Natural killer cell (primary cell): ENCODE measurements around the gene EIPR1. TPM values are rescaled to one million over a fixed set of nuclear protein-coding genes. Genes with fewer than 3 reads are reported as not detected.

Experiments
- ATAC-seq, 3 donors: fragments of 150-1000 bp in 2 of 3; fragments of 200-7000 bp in 1 of 3; cut with Tn5 transposase; 1 replicate in 1 of 3; 2 replicates in 2 of 3; pipeline ENCODE4 v1.10.0; 2021; ENCODE audit warnings: mild to moderate bottlenecking in 2 of 3, moderate library complexity in 2 of 3
- DNase-seq, 2 donors: peaks; one replicate each; pipeline versions ENCODE4 v3.0.0 to v3.0.0-alpha.2; 2013 to 2021; ENCODE audit warnings: mixed read lengths in 1 of 2
- H3K27ac ChIP-seq: one replicate; pipeline ENCODE4 v1.5.1; 2013; ENCODE audit warnings: mild to moderate bottlenecking, low read length
- H3K27me3 ChIP-seq: one replicate; pipeline ENCODE4 v1.6.1; 2013; ENCODE audit warnings: low read length; ENCODE audit not compliant: control insufficient read depth, insufficient read depth
- H3K36me3 ChIP-seq: one replicate; pipeline ENCODE4 v1.6.1; 2013; ENCODE audit warnings: low read length; ENCODE audit not compliant: control insufficient read depth, insufficient read depth
- H3K4me1 ChIP-seq: one replicate; pipeline ENCODE4 v1.6.1; 2013; ENCODE audit warnings: low read length; ENCODE audit not compliant: control insufficient read depth, insufficient read depth
- H3K4me3 ChIP-seq: one replicate; pipeline ENCODE4 v1.5.1; 2013; ENCODE audit warnings: low read length
- H3K9me3 ChIP-seq: one replicate; pipeline ENCODE4 v1.6.1; 2013; ENCODE audit warnings: low read length; ENCODE audit not compliant: control insufficient read depth, insufficient read depth
- H3K27ac Mint-ChIP-seq, 2 donors: one replicate each; pipeline ENCODE4 v1.8.0; 2022; ENCODE audit warnings: mild to moderate bottlenecking in 2 of 2, mixed read lengths in 2 of 2, moderate library complexity in 1 of 2
- H3K27me3 Mint-ChIP-seq, 2 donors: one replicate each; pipeline ENCODE4 v1.8.0; 2022; ENCODE audit warnings: low read depth in 2 of 2, mixed read lengths in 2 of 2
- H3K36me3 Mint-ChIP-seq: one replicate; pipeline ENCODE4 v1.8.0; 2022; ENCODE audit warnings: mixed read lengths
- H3K4me1 Mint-ChIP-seq, 2 donors: one replicate each; pipeline ENCODE4 v1.8.0; 2022; ENCODE audit warnings: mixed read lengths in 2 of 2
- H3K4me3 Mint-ChIP-seq: one replicate; pipeline ENCODE4 v1.8.0; 2022; ENCODE audit warnings: mild to moderate bottlenecking, moderate library complexity, mixed read lengths
- H3K9me3 Mint-ChIP-seq, 2 donors: one replicate each; pipeline ENCODE4 v1.8.0; 2022; ENCODE audit warnings: mixed read lengths in 2 of 2
- WGBS: methylation state at CpG from one replicate; pipeline ENCODE4 v1.1.7; 2013; ENCODE audit warnings: missing lambda C conversion rate; ENCODE audit not compliant: insufficient coverage; 5-methylcytosine and 5-hydroxymethylcytosine counted together
- intact Hi-C: fragments of 100-400 bp; cut with micrococcal nuclease; formaldehyde crosslinking; loops from one replicate; pipeline ENCODE4 v1.14.2; 2022
- total RNA-seq, 4 donors: library from RNA; stranded (reverse); fragments of 120-200 nt in 1 of 4; gene quantifications; one replicate each; pipeline versions ENCODE4 v1.2.3 to v1.2.4, GENCODE V29; 2013 to 2022
- TF ChIP-seq, protein P1 (sequence below): fragments of 200-600 bp; IDR thresholded peaks from one replicate; pipeline ENCODE4 v1.8.0; 2022; ENCODE audit warnings: antibody characterized with exemption

The EIPR1 gene
- total RNA-seq, 3 donors from 2014 or later (not counting 1 experiment from before 2014, with no cell fraction given) = 26.8 to 28.8 (median 27.9) TPM

DNA sequence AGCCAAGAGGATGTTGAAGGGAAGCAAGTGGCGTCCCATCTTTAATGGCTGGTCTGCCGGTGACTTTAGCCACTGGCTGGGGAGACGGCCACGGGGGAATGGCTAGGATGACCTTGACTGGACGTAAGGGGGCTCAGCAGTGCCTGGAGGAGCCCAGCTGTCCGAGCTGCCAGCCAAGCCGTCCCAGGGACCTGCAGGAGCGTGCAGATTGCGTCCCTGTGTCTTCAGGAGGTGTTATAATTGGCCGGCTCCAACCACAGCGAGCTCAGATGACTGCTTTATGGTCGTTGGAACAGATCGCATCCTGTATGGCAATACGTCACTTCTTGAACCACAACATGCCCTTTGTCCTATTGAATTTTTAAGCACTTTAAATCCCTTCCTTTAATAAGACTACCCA is 204.6 kb downstream of the EIPR1 start:
- no peak overlapping the region for H3K27ac ChIP-seq
- TF ChIP-seq, protein P1, sequence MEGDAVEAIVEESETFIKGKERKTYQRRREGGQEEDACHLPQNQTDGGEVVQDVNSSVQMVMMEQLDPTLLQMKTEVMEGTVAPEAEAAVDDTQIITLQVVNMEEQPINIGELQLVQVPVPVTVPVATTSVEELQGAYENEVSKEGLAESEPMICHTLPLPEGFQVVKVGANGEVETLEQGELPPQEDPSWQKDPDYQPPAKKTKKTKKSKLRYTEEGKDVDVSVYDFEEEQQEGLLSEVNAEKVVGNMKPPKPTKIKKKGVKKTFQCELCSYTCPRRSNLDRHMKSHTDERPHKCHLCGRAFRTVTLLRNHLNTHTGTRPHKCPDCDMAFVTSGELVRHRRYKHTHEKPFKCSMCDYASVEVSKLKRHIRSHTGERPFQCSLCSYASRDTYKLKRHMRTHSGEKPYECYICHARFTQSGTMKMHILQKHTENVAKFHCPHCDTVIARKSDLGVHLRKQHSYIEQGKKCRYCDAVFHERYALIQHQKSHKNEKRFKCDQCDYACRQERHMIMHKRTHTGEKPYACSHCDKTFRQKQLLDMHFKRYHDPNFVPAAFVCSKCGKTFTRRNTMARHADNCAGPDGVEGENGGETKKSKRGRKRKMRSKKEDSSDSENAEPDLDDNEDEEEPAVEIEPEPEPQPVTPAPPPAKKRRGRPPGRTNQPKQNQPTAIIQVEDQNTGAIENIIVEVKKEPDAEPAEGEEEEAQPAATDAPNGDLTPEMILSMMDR = no peak
- no peak overlapping the region for H3K4me3 ChIP-seq
- Mint-ChIP-seq H3K4me1 (peaks cover 0 to 5% of the 10 kb centered on the region in 2 donors), H3K9me3 (no peaks in the 10 kb centered on the region), H3K27ac (no peak overlapping the region), H3K4me3 (no peak overlapping the region), H3K36me3 (no peaks in the 10 kb centered on the region), H3K27me3 (no peaks in the 10 kb centered on the region)
- WGBS = 98% methylated on average over 14 of the region's 14 CpGs
- ATAC-seq (no peak), DNase-seq (no peak)
- peaks cover 8% of the 10 kb centered on the region for H3K36me3 ChIP-seq
- H3K27me3 ChIP-seq = no peaks in the 10 kb centered on the region
- H3K9me3 ChIP-seq = no peaks in the 10 kb centered on the region
- intact Hi-C loops = no loop called here
- no peaks in the 10 kb centered on the region for H3K4me1 ChIP-seq

DNA sequence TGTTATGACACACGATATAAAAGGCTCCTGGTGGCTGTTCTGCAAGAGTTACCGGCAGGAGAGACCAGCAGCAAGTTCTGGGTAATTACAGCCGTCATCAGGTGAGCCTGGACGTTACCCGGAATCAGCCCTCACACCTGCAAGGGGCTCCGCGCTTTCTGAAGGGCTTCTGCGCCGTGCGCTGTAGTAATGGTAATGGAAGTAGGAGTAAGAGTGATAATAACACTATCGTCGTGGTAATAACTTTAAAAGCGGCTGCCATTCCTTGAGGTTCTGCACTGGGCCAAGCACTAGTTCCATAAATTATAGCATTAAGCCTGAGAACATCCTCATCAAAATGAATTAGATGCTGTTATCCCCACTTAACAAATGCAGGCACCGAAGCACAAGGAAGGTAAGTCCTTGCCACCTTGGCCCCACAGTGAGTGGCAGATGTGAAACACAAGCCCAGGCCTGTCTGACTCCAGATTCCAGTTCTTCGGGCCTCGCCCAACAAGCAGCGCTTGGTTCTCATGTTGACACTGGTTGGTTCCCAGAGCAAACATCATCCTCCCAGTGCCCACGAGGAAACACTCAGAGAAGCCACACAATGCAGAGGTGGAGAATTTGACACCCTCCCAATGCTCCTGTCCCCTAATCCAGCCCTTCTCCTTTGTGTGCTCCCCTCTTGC is 205.2 kb downstream of the EIPR1 start:
- WGBS = 94% methylated on average over 18 of the region's 18 CpGs

GRCh38 chr2:3171564-3172264 is 205.9 kb downstream of the EIPR1 start:
- ATAC-seq = no peak
- Histone ChIP-seq H3K4me3 (no peak overlapping the region), H3K36me3 (peaks cover 8% of the 10 kb centered on the region), H3K9me3 (no peaks in the 10 kb centered on the region), H3K4me1 (no peaks in the 10 kb centered on the region), H3K27me3 (no peaks in the 10 kb centered on the region), H3K27ac (no peak overlapping the region)
- Mint-ChIP-seq H3K4me3 (no peak overlapping the region), H3K27ac (no peak overlapping the region), H3K4me1 (peaks cover 0 to 5% of the 10 kb centered on the region in 2 donors), H3K36me3 (no peaks in the 10 kb centered on the region), H3K9me3 (no peaks in the 10 kb centered on the region), H3K27me3 (no peaks in the 10 kb centered on the region)
- no peak for DNase-seq
- intact Hi-C loops = no loop called here
- TF ChIP-seq, protein P1 = no peak
- 85% methylated on average over 16 of the region's 17 CpGs for WGBS

More for the DNA sequence above, 205.2 kb downstream of the EIPR1 start:
- Mint-ChIP-seq H3K27ac (no peak overlapping the region), H3K9me3 (no peaks in the 10 kb centered on the region), H3K4me1 (peaks cover 0 to 5% of the 10 kb centered on the region in 2 donors), H3K27me3 (no peaks in the 10 kb centered on the region), H3K4me3 (no peak overlapping the region), H3K36me3 (no peaks in the 10 kb centered on the region)
- H3K27ac ChIP-seq = no peak overlapping the region
- no peak overlapping the region for H3K4me3 ChIP-seq
- no peak for ATAC-seq
- H3K27me3 ChIP-seq = no peaks in the 10 kb centered on the region
- no peak for DNase-seq
- peaks cover 8% of the 10 kb centered on the region for H3K36me3 ChIP-seq
- TF ChIP-seq, protein P1 = no peak
- no peaks in the 10 kb centered on the region for H3K9me3 ChIP-seq
- no peaks in the 10 kb centered on the region for H3K4me1 ChIP-seq
- intact Hi-C loops = no loop called here
